Measurements from ENCODE around the gene KCNC1. TPM values are rescaled to one million over a fixed set of nuclear protein-coding genes. Genes with fewer than 3 reads are reported as not detected.

Gene KCNC1
- total RNA-seq, 4 donors from 2014 or later, result not detected

DNA sequence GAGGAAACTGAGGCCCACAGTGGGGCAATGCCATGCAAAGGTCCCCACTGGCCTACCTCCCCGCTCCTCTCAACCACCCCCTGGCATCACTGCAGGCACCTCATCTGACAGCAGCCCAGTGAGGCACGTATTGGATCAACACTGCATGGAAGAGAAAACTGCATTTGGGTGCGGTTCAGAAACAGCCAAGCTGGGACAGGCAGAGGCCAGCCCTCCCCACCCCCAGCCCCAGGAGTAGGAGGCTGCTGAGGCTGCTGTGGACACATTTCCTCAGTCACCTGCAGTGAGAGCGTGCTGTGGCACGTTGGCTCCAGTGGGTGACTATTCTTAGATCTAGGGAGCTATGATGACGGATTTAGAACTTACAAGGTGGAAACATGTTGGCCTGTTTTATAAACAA lies 63.7 kb downstream of the KCNC1 start:
- no peaks in the 10 kb centered on the region for H3K9me3 ChIP-seq
- peak overlapping the region in 3 of 4 donors; percentile 49 to 63 (median 56) for H3K27ac ChIP-seq
- no peaks in the 10 kb centered on the region for H3K27me3 ChIP-seq
- H3K4me1 ChIP-seq, result peaks cover 0 to 17% (median 13%) of the 10 kb centered on the region in 3 donors
- DNase-seq, result no peak
- intact Hi-C loops (cut with DNase I), result no loop called here
- whole genome bisulfite sequencing, 2 donors, result 20 to 55% methylated on average over 3 to 5 of the region's 6 CpGs
- TF ChIP-seq POLR2A (IDR thresholded peaks at IDR 0.05), result no peak
- TF ChIP-seq, protein P1, sequence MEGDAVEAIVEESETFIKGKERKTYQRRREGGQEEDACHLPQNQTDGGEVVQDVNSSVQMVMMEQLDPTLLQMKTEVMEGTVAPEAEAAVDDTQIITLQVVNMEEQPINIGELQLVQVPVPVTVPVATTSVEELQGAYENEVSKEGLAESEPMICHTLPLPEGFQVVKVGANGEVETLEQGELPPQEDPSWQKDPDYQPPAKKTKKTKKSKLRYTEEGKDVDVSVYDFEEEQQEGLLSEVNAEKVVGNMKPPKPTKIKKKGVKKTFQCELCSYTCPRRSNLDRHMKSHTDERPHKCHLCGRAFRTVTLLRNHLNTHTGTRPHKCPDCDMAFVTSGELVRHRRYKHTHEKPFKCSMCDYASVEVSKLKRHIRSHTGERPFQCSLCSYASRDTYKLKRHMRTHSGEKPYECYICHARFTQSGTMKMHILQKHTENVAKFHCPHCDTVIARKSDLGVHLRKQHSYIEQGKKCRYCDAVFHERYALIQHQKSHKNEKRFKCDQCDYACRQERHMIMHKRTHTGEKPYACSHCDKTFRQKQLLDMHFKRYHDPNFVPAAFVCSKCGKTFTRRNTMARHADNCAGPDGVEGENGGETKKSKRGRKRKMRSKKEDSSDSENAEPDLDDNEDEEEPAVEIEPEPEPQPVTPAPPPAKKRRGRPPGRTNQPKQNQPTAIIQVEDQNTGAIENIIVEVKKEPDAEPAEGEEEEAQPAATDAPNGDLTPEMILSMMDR (IDR thresholded peaks at IDR 0.05), result no peak
- H3K36me3 ChIP-seq, result no peaks in the 10 kb centered on the region
- no peak overlapping the region for H3K4me3 ChIP-seq

GRCh38 chr11:17798716-17799115 lies 64.1 kb downstream of the KCNC1 start:
- TF ChIP-seq, protein P1 (IDR thresholded peaks at IDR 0.05), result no peak
- no peak for TF ChIP-seq POLR2A (IDR thresholded peaks at IDR 0.05)
- H3K27me3 ChIP-seq, result no peaks in the 10 kb centered on the region
- H3K36me3 ChIP-seq, result no peaks in the 10 kb centered on the region
- H3K4me3 ChIP-seq, result no peak overlapping the region
- peak overlapping the region in 3 of 4 donors; percentile 49 to 63 (median 56) for H3K27ac ChIP-seq
- intact Hi-C loops (cut with DNase I), result no loop called here
- DNase-seq, result no peak
- 61 to 91% methylated on average over 3 of the region's 3 CpGs for WGBS, 2 donors
- no peaks in the 10 kb centered on the region for H3K9me3 ChIP-seq
- peaks cover 0 to 17% (median 13%) of the 10 kb centered on the region in 3 donors for H3K4me1 ChIP-seq

DNA sequence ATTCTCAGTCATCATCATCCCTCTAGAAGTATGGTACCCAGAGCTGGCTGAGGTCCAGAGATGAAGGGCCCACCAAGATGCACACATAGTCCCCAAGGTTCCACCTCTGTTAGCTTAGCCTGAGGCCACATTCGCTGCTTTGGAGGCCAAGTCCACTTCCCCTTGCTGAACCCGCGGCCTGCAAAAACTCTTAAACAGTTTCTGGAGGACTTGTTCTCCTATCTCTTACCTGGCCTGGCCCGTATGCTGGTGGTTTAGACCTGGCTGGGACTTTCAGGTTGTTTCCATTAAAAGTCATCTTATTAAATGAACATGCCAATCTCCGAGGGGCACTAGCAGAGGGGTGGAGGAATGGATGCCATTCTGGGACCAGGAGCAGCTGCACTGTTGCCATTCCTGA lies 64.6 kb downstream of the KCNC1 start:
- WGBS, 2 donors, result 98 to 100% methylated on average over 4 to 5 of the region's 5 CpGs
- DNase-seq, result no peak
- no peak for TF ChIP-seq POLR2A (IDR thresholded peaks at IDR 0.05)
- TF ChIP-seq, protein P1 (IDR thresholded peaks at IDR 0.05), result no peak
- Histone ChIP-seq H3K4me3 (no peak overlapping the region), H3K27ac (peak overlapping the region in 1 of 4 donors; percentile 49), H3K9me3 (no peaks in the 10 kb centered on the region), H3K4me1 (peaks cover 0 to 17% (median 13%) of the 10 kb centered on the region in 3 donors), H3K27me3 (no peaks in the 10 kb centered on the region), H3K36me3 (no peaks in the 10 kb centered on the region)
- intact Hi-C loops (cut with DNase I), result no loop called here

GRCh38 chr11:17801166-17801565 lies 66.6 kb downstream of the KCNC1 start:
- TF ChIP-seq, protein P1 (IDR thresholded peaks at IDR 0.05), result no peak
- TF ChIP-seq POLR2A (IDR thresholded peaks at IDR 0.05), result no peak
- no peaks in the 10 kb centered on the region for H3K27me3 ChIP-seq
- no peak for DNase-seq

DNA sequence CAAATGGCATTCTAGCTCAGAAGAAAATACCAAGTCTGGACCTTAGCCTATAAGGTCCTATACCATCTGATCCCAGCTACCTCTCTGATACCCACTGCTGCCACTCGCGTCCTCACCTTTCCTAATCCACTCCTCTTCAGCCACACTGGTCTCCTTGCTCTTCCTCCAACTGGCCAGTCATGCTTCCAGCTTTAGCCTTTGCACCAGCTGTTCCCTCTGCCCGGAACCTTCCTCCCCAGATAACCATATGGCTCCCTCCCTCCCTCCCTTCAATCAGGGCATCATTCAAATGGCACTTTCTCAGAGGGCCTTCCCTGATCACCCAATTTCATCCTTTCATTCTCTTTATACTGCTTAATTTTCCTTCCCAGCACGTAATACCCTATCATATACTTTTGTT lies 67.9 kb downstream of the KCNC1 start:
- DNase-seq, result no peak
- no peak for TF ChIP-seq POLR2A (IDR thresholded peaks at IDR 0.05)
- TF ChIP-seq, protein P1 (IDR thresholded peaks at IDR 0.05), result no peak
- Histone ChIP-seq H3K4me1 (peaks cover 0 to 17% (median 13%) of the 10 kb centered on the region in 3 donors), H3K9me3 (no peaks in the 10 kb centered on the region), H3K27ac (no peak overlapping the region), H3K27me3 (no peaks in the 10 kb centered on the region), H3K36me3 (no peaks in the 10 kb centered on the region), H3K4me3 (no peak overlapping the region)
- intact Hi-C loops (cut with DNase I), result no loop called here
- WGBS, 2 donors, result 93 to 98% methylated on average over 4 of the region's 4 CpGs

More at GRCh38 chr11:17801166-17801565, 66.6 kb downstream of the KCNC1 start:
- Histone ChIP-seq H3K4me3 (no peak overlapping the region), H3K9me3 (no peaks in the 10 kb centered on the region), H3K27ac (no peak overlapping the region), H3K36me3 (no peaks in the 10 kb centered on the region), H3K4me1 (peaks cover 0 to 17% (median 13%) of the 10 kb centered on the region in 3 donors)
- intact Hi-C loops (cut with DNase I), result no loop called here
- 95 to 99% methylated on average over 1 to 4 of the region's 4 CpGs for WGBS, 2 donors
